ENCODE results near the gene PKD1L1. TPM values are rescaled to one million over a fixed set of nuclear protein-coding genes. Genes with fewer than 3 reads are reported as not detected.

Gene PKD1L1
- under 1 TPM; 0.13 to 0.20 TPM for total RNA-seq
- 0.18 TPM for polyA plus RNA-seq (2013, experiment 1 of 2)
- 0.08 TPM for polyA plus RNA-seq (2013, experiment 2 of 2)
- long read RNA-seq, experiment 1, partial matches to known transcripts: 0 of 2 reads
- long read RNA-seq, experiment 1, other reads (novel, unspliced or antisense): 2 of 2 reads
- long read RNA-seq, experiment 2, partial matches to known transcripts: 0 of 1 reads
- long read RNA-seq, experiment 2, other reads (novel, unspliced or antisense): 1 of 1 reads
- long read RNA-seq, experiment 3, partial matches to known transcripts: 0 of 2 reads
- long read RNA-seq, experiment 3, other reads (novel, unspliced or antisense): 2 of 2 reads
- long read RNA-seq, experiment 4: 0 reads

- Histone ChIP-seq H3K4me1 (ENCODE audit: control insufficient read depth, insufficient read depth, low read length) (peaks cover 8% of the 10 kb centered on the region), H3K36me3 (ENCODE audit: control insufficient read depth, insufficient read depth, low read length) (peaks cover 3% of the 10 kb centered on the region), H3K27ac (ENCODE audit: low read depth, low read length) (no peak within 1 kb of the TSS), H3K9me3 (ENCODE audit: control insufficient read depth, low read length) (no peaks in the 10 kb centered on the region), H3K27me3 (ENCODE audit: control insufficient read depth, insufficient read depth, low read length, poor library complexity, severe bottlenecking) (no peaks in the 10 kb centered on the region), H3K9ac (ENCODE audit: extremely low read depth, low read length, poor library complexity, severe bottlenecking) (no peak within 1 kb of the TSS), H3K4me3 (ENCODE audit: low read length) (no peak within 1 kb of the TSS)
- DNase-seq: no peak
- 89 to 91% methylated on average over 5 to 7 of the region's 7 CpGs for WGBS, 2 experiments (ENCODE audit: insufficient coverage in 1 of 2, insufficient read length in 1 of 2)
- Mint-ChIP-seq H3K4me3 (no peak within 1 kb of the TSS), H3K9me3 (no peaks in the 10 kb centered on the region), H3K27me3 (ENCODE audit: insufficient read depth) (peaks cover 6% of the 10 kb centered on the region), H3K4me1 (peaks cover 34% of the 10 kb centered on the region), H3K36me3 (ENCODE audit: low read depth) (no peaks in the 10 kb centered on the region), H3K27ac (peak within 1 kb of the TSS; percentile 10)
- no peak for TF ChIP-seq CTCF (conservative IDR thresholded peaks at IDR 0.05)
Observed at GRCh38 chr7:47948141-47948790, at the start of gene PKD1L1. Gene PKD1L1 (minus strand): TSS chr7:47948466. CDS start chr7:47948440, 26 bp downstream.

- H3K9ac ChIP-seq (ENCODE audit: extremely low read depth, low read length, poor library complexity, severe bottlenecking): no peak overlapping the region
- no peaks in the 10 kb centered on the region for H3K36me3 ChIP-seq (ENCODE audit: control insufficient read depth, insufficient read depth, low read length)
- 79 to 80% methylated on average over 2 to 3 of the region's 3 CpGs for WGBS, 2 experiments (ENCODE audit: insufficient coverage in 1 of 2, insufficient read length in 1 of 2)
- H3K4me1 ChIP-seq (ENCODE audit: control insufficient read depth, insufficient read depth, low read length): no peaks in the 10 kb centered on the region
- no peak for TF ChIP-seq CTCF (conservative IDR thresholded peaks at IDR 0.05)
- no peaks in the 10 kb centered on the region for H3K36me3 Mint-ChIP-seq (ENCODE audit: low read depth)
- no peaks in the 10 kb centered on the region for H3K9me3 ChIP-seq (ENCODE audit: control insufficient read depth, low read length)
- no peak overlapping the region for H3K4me3 Mint-ChIP-seq
- H3K27me3 Mint-ChIP-seq (ENCODE audit: insufficient read depth): no peaks in the 10 kb centered on the region
- peak overlapping the region; percentile 13 for H3K4me3 ChIP-seq (ENCODE audit: low read length)
- DNase-seq: no peak
- peak overlapping the region; percentile 88 for H3K27ac Mint-ChIP-seq
- H3K27me3 ChIP-seq (ENCODE audit: control insufficient read depth, insufficient read depth, low read length, poor library complexity, severe bottlenecking): no peaks in the 10 kb centered on the region
- peaks cover 29% of the 10 kb centered on the region for H3K4me1 Mint-ChIP-seq
- H3K27ac ChIP-seq (ENCODE audit: low read depth, low read length): no peak overlapping the region
- H3K9me3 Mint-ChIP-seq: peaks cover 8% of the 10 kb centered on the region
Observed at GRCh38 chr7:47992446-47992845, 44.2 kb upstream of the PKD1L1 start.

GRCh38 chr7:47991741-47992311 lies 43.6 kb upstream of the PKD1L1 start:
- no peak overlapping the region for H3K9ac ChIP-seq (ENCODE audit: extremely low read depth, low read length, poor library complexity, severe bottlenecking)
- no peaks in the 10 kb centered on the region for H3K4me1 ChIP-seq (ENCODE audit: control insufficient read depth, insufficient read depth, low read length)
- H3K27ac ChIP-seq (ENCODE audit: low read depth, low read length): no peak overlapping the region
- H3K27me3 ChIP-seq (ENCODE audit: control insufficient read depth, insufficient read depth, low read length, poor library complexity, severe bottlenecking): no peaks in the 10 kb centered on the region
- H3K4me1 Mint-ChIP-seq: peaks cover 29% of the 10 kb centered on the region
- H3K9me3 Mint-ChIP-seq: peaks cover 8% of the 10 kb centered on the region
- peak; percentile 80 for TF ChIP-seq CTCF (conservative IDR thresholded peaks at IDR 0.05)
- no peaks in the 10 kb centered on the region for H3K9me3 ChIP-seq (ENCODE audit: control insufficient read depth, low read length)
- 7 to 8% methylated on average over 12 to 26 of the region's 26 CpGs for WGBS, 2 experiments (ENCODE audit: insufficient coverage in 1 of 2, insufficient read length in 1 of 2)
- DNase-seq: peak; percentile 96
- peak overlapping the region; percentile 88 for H3K27ac Mint-ChIP-seq
- peak overlapping the region; percentile 13 for H3K4me3 ChIP-seq (ENCODE audit: low read length)
- no peaks in the 10 kb centered on the region for H3K36me3 ChIP-seq (ENCODE audit: control insufficient read depth, insufficient read depth, low read length)
- no peaks in the 10 kb centered on the region for H3K36me3 Mint-ChIP-seq (ENCODE audit: low read depth)
- peak overlapping the region; percentile 58 for H3K4me3 Mint-ChIP-seq
- no peaks in the 10 kb centered on the region for H3K27me3 Mint-ChIP-seq (ENCODE audit: insufficient read depth)
